GM21825 (cell line): ENCODE results near the gene GRM8.

Experiments used
- ATAC-seq: cut with Tn5 transposase; IDR thresholded peaks from one replicate; pipeline ENCODE4 v1.9.1; 2021; ENCODE audit warnings: mild to moderate bottlenecking, moderate library complexity; ENCODE audit not compliant: unreplicated experiment

GRM8 gene

GRCh38 chr7:127035203-127035849, 217.4 kb downstream of the GRM8 start:
- no peak for ATAC-seq

GRCh38 chr7:127034186-127034806, 218.4 kb downstream of the GRM8 start:
- ATAC-seq: no peak

- no peak for ATAC-seq
Measured at GRCh38 chr7:127029823-127030222, 222.9 kb downstream of the GRM8 start.

- no peak for ATAC-seq
Measured at GRCh38 chr7:127021857-127022256, 230.9 kb downstream of the GRM8 start.

- ATAC-seq: no peak
Measured at GRCh38 chr7:127021019-127021738, 231.6 kb downstream of the GRM8 start.

- ATAC-seq: no peak
Measured at GRCh38 chr7:127018889-127019288, 233.9 kb downstream of the GRM8 start.

- no peak for ATAC-seq
Measured at GRCh38 chr7:127017196-127017595, 235.5 kb downstream of the GRM8 start.

GRCh38 chr7:127000725-127001124, 252.0 kb downstream of the GRM8 start:
- ATAC-seq: no peak

- ATAC-seq: no peak
Measured at GRCh38 chr7:126996659-126997058, 256.1 kb downstream of the GRM8 start.

- no peak for ATAC-seq
Measured at GRCh38 chr7:126993626-126994213, 259.0 kb downstream of the GRM8 start.

GRCh38 chr7:126988022-126988421, 264.7 kb downstream of the GRM8 start:
- no peak for ATAC-seq

GRCh38 chr7:126979722-126980121, 273.0 kb downstream of the GRM8 start:
- no peak for ATAC-seq

GRCh38 chr7:126978865-126979264, 273.9 kb downstream of the GRM8 start:
- no peak for ATAC-seq

GRCh38 chr7:126973066-126973465, 279.7 kb downstream of the GRM8 start:
- no peak for ATAC-seq

GRCh38 chr7:126972571-126972970, 280.2 kb downstream of the GRM8 start:
- ATAC-seq: no peak

GRCh38 chr7:126959649-126960048, 293.1 kb downstream of the GRM8 start:
- no peak for ATAC-seq

- ATAC-seq: no peak
Measured at GRCh38 chr7:126958367-126958766, 294.4 kb downstream of the GRM8 start.

- ATAC-seq: no peak
Measured at GRCh38 chr7:126957443-126957842, 295.3 kb downstream of the GRM8 start.

GRCh38 chr7:126953461-126953860, 299.3 kb downstream of the GRM8 start:
- ATAC-seq: no peak

GRCh38 chr7:126948664-126949063, 304.1 kb downstream of the GRM8 start:
- peak; percentile 66 for ATAC-seq

GRCh38 chr7:126940723-126941307, 311.9 kb downstream of the GRM8 start:
- no peak for ATAC-seq
